Measurements from ENCODE around the gene SPATA7.

SPATA7 gene

DNA sequence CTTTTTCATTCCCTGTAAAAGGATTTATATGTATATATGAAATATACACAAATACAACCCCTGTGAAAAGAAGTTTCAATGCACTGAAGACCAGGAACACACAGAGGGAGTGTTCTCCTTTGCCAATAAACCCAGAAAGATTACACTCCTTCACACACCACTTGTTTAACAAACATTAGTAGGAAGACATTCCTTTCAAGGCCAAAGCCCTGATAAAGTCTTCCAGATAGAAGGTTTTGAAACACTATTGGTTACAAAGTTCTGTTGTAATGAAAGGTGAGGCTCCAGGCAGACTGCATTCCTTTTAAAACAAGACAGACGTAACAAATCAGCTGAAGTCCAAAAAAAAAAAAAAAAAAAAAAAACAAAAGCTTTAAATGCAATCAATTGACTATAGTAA is 88.3 kb downstream of the SPATA7 start:
- H3K36me3 ChIP-seq (ENCODE audit: low read depth) = peaks cover 74% of the 10 kb centered on the region

GRCh38 chr14:88476214-88476774 is 90.8 kb downstream of the SPATA7 start:
- DNase-seq (ENCODE audit: low spot score) = no peak
- no peak overlapping the region for H3K4me3 ChIP-seq (ENCODE audit: severe bottlenecking)
- TF ChIP-seq, protein P1, sequence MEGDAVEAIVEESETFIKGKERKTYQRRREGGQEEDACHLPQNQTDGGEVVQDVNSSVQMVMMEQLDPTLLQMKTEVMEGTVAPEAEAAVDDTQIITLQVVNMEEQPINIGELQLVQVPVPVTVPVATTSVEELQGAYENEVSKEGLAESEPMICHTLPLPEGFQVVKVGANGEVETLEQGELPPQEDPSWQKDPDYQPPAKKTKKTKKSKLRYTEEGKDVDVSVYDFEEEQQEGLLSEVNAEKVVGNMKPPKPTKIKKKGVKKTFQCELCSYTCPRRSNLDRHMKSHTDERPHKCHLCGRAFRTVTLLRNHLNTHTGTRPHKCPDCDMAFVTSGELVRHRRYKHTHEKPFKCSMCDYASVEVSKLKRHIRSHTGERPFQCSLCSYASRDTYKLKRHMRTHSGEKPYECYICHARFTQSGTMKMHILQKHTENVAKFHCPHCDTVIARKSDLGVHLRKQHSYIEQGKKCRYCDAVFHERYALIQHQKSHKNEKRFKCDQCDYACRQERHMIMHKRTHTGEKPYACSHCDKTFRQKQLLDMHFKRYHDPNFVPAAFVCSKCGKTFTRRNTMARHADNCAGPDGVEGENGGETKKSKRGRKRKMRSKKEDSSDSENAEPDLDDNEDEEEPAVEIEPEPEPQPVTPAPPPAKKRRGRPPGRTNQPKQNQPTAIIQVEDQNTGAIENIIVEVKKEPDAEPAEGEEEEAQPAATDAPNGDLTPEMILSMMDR (IDR thresholded peaks at IDR 0.05; ENCODE audit: poor library complexity, severe bottlenecking) = no peak
- peaks cover 66% of the 10 kb centered on the region for H3K36me3 ChIP-seq (ENCODE audit: low read depth)
- no peak for ATAC-seq (ENCODE audit: low read depth)
- H3K4me1 ChIP-seq (ENCODE audit: insufficient read depth, poor library complexity, severe bottlenecking) = no peaks in the 10 kb centered on the region
- no peaks in the 10 kb centered on the region for H3K27me3 ChIP-seq (ENCODE audit: insufficient read depth, poor library complexity, severe bottlenecking)
- H3K9me3 ChIP-seq (ENCODE audit: severe bottlenecking) = no peaks in the 10 kb centered on the region
- no peak overlapping the region for H3K27ac ChIP-seq (ENCODE audit: poor library complexity, severe bottlenecking)

More for the DNA sequence above, 88.3 kb downstream of the SPATA7 start:
- Histone ChIP-seq H3K4me3 (ENCODE audit: severe bottlenecking) (no peak overlapping the region), H3K9me3 (ENCODE audit: severe bottlenecking) (no peaks in the 10 kb centered on the region), H3K4me1 (ENCODE audit: insufficient read depth, poor library complexity, severe bottlenecking) (no peaks in the 10 kb centered on the region), H3K27ac (ENCODE audit: poor library complexity, severe bottlenecking) (no peak overlapping the region), H3K27me3 (ENCODE audit: insufficient read depth, poor library complexity, severe bottlenecking) (no peaks in the 10 kb centered on the region)
- TF ChIP-seq, protein P1 (IDR thresholded peaks at IDR 0.05; ENCODE audit: poor library complexity, severe bottlenecking) = no peak
- no peak for DNase-seq (ENCODE audit: low spot score)
- ATAC-seq (ENCODE audit: low read depth) = no peak

GRCh38 chr14:88476825-88477224 is 91.4 kb downstream of the SPATA7 start:
- Histone ChIP-seq H3K27me3 (ENCODE audit: insufficient read depth, poor library complexity, severe bottlenecking) (no peaks in the 10 kb centered on the region), H3K36me3 (ENCODE audit: low read depth) (peaks cover 62% of the 10 kb centered on the region), H3K4me3 (ENCODE audit: severe bottlenecking) (no peak overlapping the region), H3K9me3 (ENCODE audit: severe bottlenecking) (no peaks in the 10 kb centered on the region), H3K4me1 (ENCODE audit: insufficient read depth, poor library complexity, severe bottlenecking) (no peaks in the 10 kb centered on the region), H3K27ac (ENCODE audit: poor library complexity, severe bottlenecking) (no peak overlapping the region)
- TF ChIP-seq, protein P1 (IDR thresholded peaks at IDR 0.05; ENCODE audit: poor library complexity, severe bottlenecking) = no peak
- DNase-seq (ENCODE audit: low spot score) = no peak
- ATAC-seq (ENCODE audit: low read depth) = no peak

DNA sequence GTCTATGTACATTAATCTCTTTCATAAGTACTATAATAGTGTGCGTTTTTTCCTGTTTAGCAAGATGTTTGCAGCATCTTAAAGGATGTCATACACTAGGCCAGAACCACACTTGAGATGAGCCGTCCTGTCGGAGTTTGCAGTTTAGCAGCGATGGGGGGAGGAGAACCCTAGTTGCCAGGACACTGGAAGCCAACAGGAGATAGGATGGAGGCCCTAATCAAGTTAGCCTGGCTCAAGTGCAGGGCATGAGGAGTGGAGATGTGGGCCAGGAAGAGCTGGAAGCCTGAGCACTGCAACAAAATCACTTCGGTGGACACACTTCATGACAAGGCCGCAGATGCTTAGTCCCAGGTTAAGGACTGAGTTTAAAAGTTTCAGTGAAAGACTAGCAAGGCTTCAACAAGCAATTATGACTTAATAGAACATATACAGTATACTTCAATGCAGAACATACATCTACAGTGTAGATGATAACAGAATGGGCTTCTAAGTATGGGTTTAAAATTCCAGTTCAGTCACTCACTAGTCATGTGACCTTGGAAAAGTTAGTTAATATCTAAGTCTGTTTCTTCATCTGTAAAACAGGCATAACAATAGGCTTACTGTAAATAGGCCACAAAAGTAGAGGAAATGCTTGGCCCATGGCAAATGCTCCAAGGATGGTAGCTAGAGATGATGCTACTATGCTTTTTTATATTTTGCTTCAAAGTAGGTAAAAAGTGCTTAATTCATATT is 92.2 kb downstream of the SPATA7 start:
- TF ChIP-seq, protein P1 (IDR thresholded peaks at IDR 0.05; ENCODE audit: poor library complexity, severe bottlenecking) = no peak
- H3K27me3 ChIP-seq (ENCODE audit: insufficient read depth, poor library complexity, severe bottlenecking) = no peaks in the 10 kb centered on the region
- H3K27ac ChIP-seq (ENCODE audit: poor library complexity, severe bottlenecking) = no peak overlapping the region
- ATAC-seq (ENCODE audit: low read depth) (no peak), DNase-seq (ENCODE audit: low spot score) (no peak)
- peaks cover 54% of the 10 kb centered on the region for H3K36me3 ChIP-seq (ENCODE audit: low read depth)
- H3K9me3 ChIP-seq (ENCODE audit: severe bottlenecking) = no peaks in the 10 kb centered on the region
- no peak overlapping the region for H3K4me3 ChIP-seq (ENCODE audit: severe bottlenecking)
- H3K4me1 ChIP-seq (ENCODE audit: insufficient read depth, poor library complexity, severe bottlenecking) = no peaks in the 10 kb centered on the region

GRCh38 chr14:88478931-88479330 is 93.5 kb downstream of the SPATA7 start:
- ATAC-seq (ENCODE audit: low read depth) = no peak
- H3K4me1 ChIP-seq (ENCODE audit: insufficient read depth, poor library complexity, severe bottlenecking) = no peaks in the 10 kb centered on the region
- H3K27ac ChIP-seq (ENCODE audit: poor library complexity, severe bottlenecking) = no peak overlapping the region
- no peak overlapping the region for H3K4me3 ChIP-seq (ENCODE audit: severe bottlenecking)
- H3K36me3 ChIP-seq (ENCODE audit: low read depth) = peaks cover 46% of the 10 kb centered on the region
- DNase-seq (ENCODE audit: low spot score) = no peak
- no peaks in the 10 kb centered on the region for H3K9me3 ChIP-seq (ENCODE audit: severe bottlenecking)
- TF ChIP-seq, protein P1 (IDR thresholded peaks at IDR 0.05; ENCODE audit: poor library complexity, severe bottlenecking) = no peak
- no peaks in the 10 kb centered on the region for H3K27me3 ChIP-seq (ENCODE audit: insufficient read depth, poor library complexity, severe bottlenecking)

All from RWPE2 (cell line).